OCI-LY7 (cell line): ENCODE data around the gene ACSL6. TPM values are rescaled to one million over a fixed set of nuclear protein-coding genes. Genes with fewer than 3 reads are reported as not detected.

Source experiments
- BruUV-seq: library from RNA; stranded (reverse); fragments of 400-500 nt; replicated peaks from 2 replicates; lab custom pipeline; 2021; lab: Mats Ljungman, UMichigan
- CTCF ChIA-PET: fragments of 300-600 bp; sonication (Branson Sonifier 250); formaldehyde crosslinking; loops from one replicate; lab custom pipeline; 2022; ENCODE audit warnings: antibody characterized with exemption; ENCODE audit not compliant: unreplicated experiment; lab: Charles Lee
- POLR2A ChIA-PET: fragments of 300-600 bp; sonication (Branson Sonifier 250); formaldehyde crosslinking; loops from one replicate; lab custom pipeline; 2022; ENCODE audit warnings: antibody characterized with exemption; lab: Charles Lee
- DNase-seq: peaks from one replicate; pipeline ENCODE4 v3.0.0-alpha.2; 2015; ENCODE audit warnings: low spot score
- H2AFZ ChIP-seq: fragments of 200-600 bp; sonication (generic), shearing (Covaris generic); 2 replicates; pipeline ENCODE4 v1.6.1; 2014; ENCODE audit warnings: mild to moderate bottlenecking, antibody characterized with exemption, low read length, moderate library complexity
- H3K27ac ChIP-seq: fragments of 200-600 bp; sonication (generic); 2 replicates; pipeline ENCODE4 v1.5.1; 2014; ENCODE audit warnings: mixed run types, low read depth, mild to moderate bottlenecking, moderate library complexity, low read length, inconsistent platforms; ENCODE audit not compliant: poor library complexity, severe bottlenecking
- H3K36me3 ChIP-seq: fragments of 200-600 bp; sonication (generic); 2 replicates; pipeline ENCODE4 v1.6.1; 2014; ENCODE audit warnings: mild to moderate bottlenecking, antibody characterized with exemption, low read length, moderate library complexity, mixed read lengths; ENCODE audit not compliant: insufficient read depth
- H3K4me1 ChIP-seq: fragments of 200-600 bp; sonication (generic); 2 replicates; pipeline ENCODE4 v1.5.1; 2014; ENCODE audit warnings: mild to moderate bottlenecking, low read length; ENCODE audit not compliant: insufficient read depth, poor library complexity, severe bottlenecking
- H3K4me2 ChIP-seq: fragments of 200-600 bp; sonication (generic); 2 replicates; pipeline ENCODE4 v1.6.1; 2014; ENCODE audit warnings: mild to moderate bottlenecking, low read length
- H3K4me3 ChIP-seq: fragments of 200-600 bp; sonication (generic); 2 replicates; pipeline ENCODE4 v1.5.1; 2014; ENCODE audit warnings: mild to moderate bottlenecking, low read depth, low read length; ENCODE audit not compliant: poor library complexity, severe bottlenecking
- H3K79me2 ChIP-seq: fragments of 200-600 bp; sonication (generic); 2 replicates; pipeline ENCODE4 v1.6.1; 2016; ENCODE audit warnings: low read depth, mild to moderate bottlenecking, low read length, moderate library complexity, mixed read lengths; ENCODE audit not compliant: insufficient read depth
- H3K9me2 ChIP-seq: fragments of 200-600 bp; sonication (generic); 2 replicates; pipeline ENCODE4 v1.6.1; 2016; ENCODE audit warnings: mild to moderate bottlenecking, low read length, mixed read lengths; ENCODE audit not compliant: insufficient read depth
- H3K9me3 ChIP-seq: fragments of 200-600 bp; sonication (generic); 2 replicates; pipeline ENCODE4 v1.6.1; 2014; ENCODE audit warnings: mild to moderate bottlenecking, mixed run types, low read length, mixed read lengths
- H4K20me1 ChIP-seq: fragments of 200-600 bp; sonication (generic); 2 replicates; pipeline ENCODE4 v1.6.1; 2014; ENCODE audit warnings: mild to moderate bottlenecking, antibody characterized with exemption, low read length, moderate library complexity, mixed read lengths; ENCODE audit not compliant: insufficient read depth
- CTCF ChIP-seq: fragments of 200-600 bp; sonication (generic); conservative IDR thresholded peaks from 2 replicates; pipeline ENCODE4 v1.5.1; 2014; ENCODE audit warnings: mild to moderate bottlenecking, antibody characterized with exemption, low read length, moderate library complexity, mixed read lengths
- EZH2phosphoT487 ChIP-seq: fragments of 200-600 bp; sonication (generic); IDR thresholded peaks from 2 replicates; pipeline ENCODE4 v1.6.1; 2018; ENCODE audit warnings: low read depth, borderline replicate concordance, mild to moderate bottlenecking, mixed run types, antibody characterized with exemption, low read length, moderate library complexity, mixed read lengths
- intact Hi-C: fragments of 100-400 bp; cut with micrococcal nuclease; formaldehyde crosslinking; loops from one replicate; pipeline ENCODE4 v1.10.0; 2022; ENCODE audit not compliant: unreplicated experiment
- total RNA-seq, 2 experiments: library from RNA; depleted of rRNA in 1 of 2; stranded (reverse); fragments of >200 nt in 1 of 2; shearing (Covaris generic) in 1 of 2; gene quantifications; 2 replicates each; pipeline ENCODE4 v1.2.3, GENCODE V29; 2014 to 2022

Gene ACSL6
- total RNA-seq, 2 experiments from 2014 or later = not detected

- ChIA-PET POLR2A (no interaction called here), CTCF (no interaction called here)
- DNase-seq = no peak
- no TSS peak for BruUV-seq
- Histone ChIP-seq H2AFZ (no peak overlapping the region), H3K4me1 (no peaks in the 10 kb centered on the region), H3K27ac (no peak overlapping the region), H3K9me2 (no peaks in the 10 kb centered on the region), H4K20me1 (no peaks in the 10 kb centered on the region), H3K4me2 (no peak overlapping the region), H3K9me3 (no peaks in the 10 kb centered on the region), H3K4me3 (no peak overlapping the region), H3K36me3 (no peaks in the 10 kb centered on the region), H3K79me2 (no peaks in the 10 kb centered on the region)
- TF ChIP-seq EZH2phosphoT487 (no peak), CTCF (no peak)
- intact Hi-C loops = no loop called here
Observed at GRCh38 chr5:131997026-131997726, 14.3 kb downstream of the ACSL6 start.

GRCh38 chr5:131996210-131997025, 15.0 kb downstream of the ACSL6 start:
- no peak overlapping the region for H2AFZ ChIP-seq
- H4K20me1 ChIP-seq = no peaks in the 10 kb centered on the region
- CTCF ChIA-PET = interaction anchor here (0.5 kb wide), 1 partner anchor 374 kb away, joined by 6 read pairs; no protein-coding TSS in a partner anchor
- no peak overlapping the region for H3K4me3 ChIP-seq
- POLR2A ChIA-PET = interaction anchor here (1.0 kb wide), 1 partner anchor 11 kb away, joined by 3 read pairs; no protein-coding TSS in a partner anchor
- DNase-seq = no peak
- no peak overlapping the region for H3K27ac ChIP-seq
- H3K4me2 ChIP-seq = no peak overlapping the region
- no peaks in the 10 kb centered on the region for H3K9me2 ChIP-seq
- no peaks in the 10 kb centered on the region for H3K9me3 ChIP-seq
- H3K36me3 ChIP-seq = no peaks in the 10 kb centered on the region
- TF ChIP-seq EZH2phosphoT487 (no peak), CTCF (no peak)
- intact Hi-C loops = no loop called here
- no peaks in the 10 kb centered on the region for H3K79me2 ChIP-seq
- H3K4me1 ChIP-seq = no peaks in the 10 kb centered on the region
- BruUV-seq = no TSS peak
